ENCODE results near the gene PRDM11. TPM values are rescaled to one million over a fixed set of nuclear protein-coding genes. Genes with fewer than 3 reads are reported as not detected.

Gene PRDM11
- total RNA-seq, 2 donors from 2014 or later: 4.1 to 8.3 TPM

DNA sequence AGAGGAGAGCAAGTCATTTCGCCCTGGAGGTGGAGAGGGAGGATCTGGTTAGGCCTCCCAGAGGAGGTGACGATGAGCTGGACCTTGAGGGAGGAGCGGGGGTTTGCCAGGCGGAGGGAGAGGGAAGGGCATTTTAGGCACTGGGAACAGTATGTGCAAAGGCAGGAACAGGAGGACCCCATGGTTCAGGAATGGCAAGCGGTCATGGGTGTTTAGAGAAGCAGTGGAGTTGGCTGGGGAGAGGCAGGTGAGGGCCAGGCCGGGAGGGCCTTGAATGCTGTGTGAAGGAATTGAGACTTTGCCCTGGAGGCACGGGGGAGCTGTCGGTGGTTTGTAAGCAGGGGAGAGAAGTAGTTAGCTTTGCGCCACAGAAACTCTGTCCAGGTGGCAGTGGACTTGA, 10.3 kb downstream of the PRDM11 start:
- Histone ChIP-seq H3K4me1 (no peaks in the 10 kb centered on the region), H3K27ac (no peak overlapping the region), H3K36me3 (no peaks in the 10 kb centered on the region), H3K9ac (ENCODE audit: low read depth in 2 of 2, low read length in 2 of 2) (no peak overlapping the region), H3K4me3 (no peak overlapping the region), H3K27me3 (no peaks in the 10 kb centered on the region), H3K9me3 (no peaks in the 10 kb centered on the region)
- intact Hi-C loops (cut with DNase I): no loop called here
- TF ChIP-seq, protein P1, sequence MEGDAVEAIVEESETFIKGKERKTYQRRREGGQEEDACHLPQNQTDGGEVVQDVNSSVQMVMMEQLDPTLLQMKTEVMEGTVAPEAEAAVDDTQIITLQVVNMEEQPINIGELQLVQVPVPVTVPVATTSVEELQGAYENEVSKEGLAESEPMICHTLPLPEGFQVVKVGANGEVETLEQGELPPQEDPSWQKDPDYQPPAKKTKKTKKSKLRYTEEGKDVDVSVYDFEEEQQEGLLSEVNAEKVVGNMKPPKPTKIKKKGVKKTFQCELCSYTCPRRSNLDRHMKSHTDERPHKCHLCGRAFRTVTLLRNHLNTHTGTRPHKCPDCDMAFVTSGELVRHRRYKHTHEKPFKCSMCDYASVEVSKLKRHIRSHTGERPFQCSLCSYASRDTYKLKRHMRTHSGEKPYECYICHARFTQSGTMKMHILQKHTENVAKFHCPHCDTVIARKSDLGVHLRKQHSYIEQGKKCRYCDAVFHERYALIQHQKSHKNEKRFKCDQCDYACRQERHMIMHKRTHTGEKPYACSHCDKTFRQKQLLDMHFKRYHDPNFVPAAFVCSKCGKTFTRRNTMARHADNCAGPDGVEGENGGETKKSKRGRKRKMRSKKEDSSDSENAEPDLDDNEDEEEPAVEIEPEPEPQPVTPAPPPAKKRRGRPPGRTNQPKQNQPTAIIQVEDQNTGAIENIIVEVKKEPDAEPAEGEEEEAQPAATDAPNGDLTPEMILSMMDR (IDR thresholded peaks at IDR 0.05): no peak
- DNase-seq: no peak

DNA sequence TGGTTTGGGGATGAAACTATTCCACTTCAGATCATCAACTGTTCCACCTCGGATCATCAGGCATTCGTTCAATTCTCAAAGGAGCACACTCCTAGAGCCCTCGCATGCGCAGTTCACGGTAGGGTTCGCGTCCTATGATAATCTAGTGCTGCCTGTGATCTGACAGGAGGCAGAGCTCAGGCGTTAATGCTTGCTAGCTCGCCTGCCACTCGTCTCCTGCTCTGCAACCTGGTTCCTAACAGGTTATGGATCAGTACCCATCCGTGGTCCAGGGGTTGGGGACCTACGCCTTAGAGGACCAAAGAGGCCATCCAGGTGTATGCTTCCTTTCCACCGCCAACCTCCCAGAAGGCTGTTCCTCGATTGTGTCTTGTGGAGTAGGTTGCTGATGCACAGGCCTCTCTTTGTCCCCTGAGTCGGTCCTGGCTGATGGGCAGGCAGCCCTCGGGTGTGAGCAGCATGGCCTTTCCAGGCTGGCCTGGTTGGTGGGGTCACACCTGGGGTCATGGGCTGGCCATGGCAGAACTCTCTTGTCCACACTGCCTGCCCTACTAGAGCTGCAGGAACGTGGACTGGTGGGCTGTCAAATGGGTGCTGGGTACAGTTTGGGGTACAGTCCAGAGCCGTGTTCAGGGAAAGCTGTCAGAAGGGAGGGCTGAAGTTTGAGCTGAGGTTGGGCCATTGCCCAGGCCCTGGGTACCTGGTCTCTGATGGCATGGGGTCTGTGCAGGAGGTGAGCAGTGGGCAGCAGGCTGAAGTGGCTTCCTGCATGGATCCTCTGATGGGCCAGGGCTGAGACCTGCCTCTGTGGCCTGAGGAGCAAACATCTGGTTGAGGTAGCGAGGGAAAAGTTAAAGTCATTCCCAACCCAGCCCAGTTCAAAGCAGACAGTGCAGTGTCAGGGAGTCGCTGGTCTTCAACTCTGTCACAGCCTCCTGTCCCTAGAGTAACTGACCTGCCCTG, 11.1 kb downstream of the PRDM11 start:
- Histone ChIP-seq H3K9me3 (no peaks in the 10 kb centered on the region), H3K4me1 (no peaks in the 10 kb centered on the region), H3K36me3 (no peaks in the 10 kb centered on the region), H3K27me3 (no peaks in the 10 kb centered on the region), H3K4me3 (no peak overlapping the region), H3K27ac (no peak overlapping the region), H3K9ac (ENCODE audit: low read depth in 2 of 2, low read length in 2 of 2) (no peak overlapping the region)
- TF ChIP-seq, protein P1 (IDR thresholded peaks at IDR 0.05): no peak
- intact Hi-C loops (cut with DNase I): no loop called here
- DNase-seq: no peak

DNA sequence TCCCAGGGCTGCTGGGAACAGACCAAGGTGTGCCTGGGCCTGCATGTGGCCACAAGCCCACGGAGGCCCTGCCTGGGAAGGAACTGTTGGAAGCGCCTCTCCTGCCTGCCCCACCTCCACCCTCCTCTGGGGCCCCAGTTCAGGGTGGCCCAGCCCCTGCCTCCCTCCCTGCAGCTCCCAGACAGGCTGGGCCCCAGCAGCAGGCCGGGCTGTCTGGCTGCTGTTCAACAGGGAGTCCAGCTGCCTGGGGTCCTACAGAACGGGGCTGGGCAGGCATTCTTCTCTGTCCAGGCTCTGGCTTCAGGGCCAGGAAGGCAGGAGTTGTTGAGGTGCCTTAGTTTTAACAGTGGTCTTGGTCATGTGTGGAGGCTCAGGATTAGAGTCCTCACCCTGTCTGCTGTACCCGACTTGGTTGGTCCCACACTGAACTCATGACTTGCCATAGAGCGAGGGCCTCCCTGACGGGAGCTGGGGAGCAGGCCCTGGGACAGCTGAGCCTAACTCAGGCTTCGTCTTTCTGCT, 11.8 kb downstream of the PRDM11 start:
- Histone ChIP-seq H3K4me3 (no peak overlapping the region), H3K27me3 (no peaks in the 10 kb centered on the region), H3K36me3 (no peaks in the 10 kb centered on the region), H3K9ac (ENCODE audit: low read depth in 2 of 2, low read length in 2 of 2) (no peak overlapping the region), H3K27ac (no peak overlapping the region), H3K9me3 (no peaks in the 10 kb centered on the region), H3K4me1 (no peaks in the 10 kb centered on the region)
- TF ChIP-seq, protein P1 (IDR thresholded peaks at IDR 0.05): no peak
- no peak for DNase-seq
- intact Hi-C loops (cut with DNase I): no loop called here

DNA sequence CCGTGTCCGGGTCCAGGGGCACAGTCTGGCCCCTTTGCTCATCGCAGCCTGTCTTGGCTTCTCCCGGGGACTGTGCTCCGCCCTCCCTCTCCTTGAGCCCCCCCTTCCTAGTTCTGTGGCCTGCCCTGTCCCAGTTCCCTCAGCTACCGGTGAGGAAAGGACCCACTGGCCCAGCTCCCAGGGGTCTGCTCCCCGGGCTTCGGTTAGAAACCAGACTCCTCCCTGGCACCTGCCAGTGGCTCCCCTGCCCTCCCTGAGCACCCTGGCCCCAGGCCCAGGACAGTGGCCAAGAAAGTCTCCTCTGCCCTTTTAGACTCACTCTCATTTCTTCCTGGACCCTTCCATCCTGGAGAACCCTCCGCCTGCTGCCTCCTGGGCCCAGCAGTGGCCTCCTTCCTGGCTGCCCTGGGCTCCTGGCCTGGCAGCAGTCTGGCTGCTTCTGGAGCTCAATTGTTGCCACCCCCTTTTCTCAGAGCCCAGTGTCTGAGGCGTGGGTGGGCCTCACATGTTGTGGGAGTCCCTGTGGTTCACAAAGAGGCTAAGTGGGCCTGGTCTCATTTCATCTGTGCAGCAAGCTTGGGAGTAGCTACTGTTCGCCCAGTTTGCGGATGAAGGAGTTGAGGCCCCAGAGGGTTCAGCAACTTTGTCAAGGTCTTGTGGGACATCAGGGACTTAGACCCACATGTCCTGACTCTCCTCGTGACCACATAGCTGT, 12.6 kb downstream of the PRDM11 start:
- Histone ChIP-seq H3K27me3 (no peaks in the 10 kb centered on the region), H3K9ac (ENCODE audit: low read depth in 2 of 2, low read length in 2 of 2) (peak overlapping the region in 1 of 2 donors; percentile 10), H3K36me3 (no peaks in the 10 kb centered on the region), H3K4me3 (no peak overlapping the region), H3K27ac (no peak overlapping the region), H3K9me3 (no peaks in the 10 kb centered on the region), H3K4me1 (no peaks in the 10 kb centered on the region)
- TF ChIP-seq, protein P1 (IDR thresholded peaks at IDR 0.05): no peak
- no peak for DNase-seq
- intact Hi-C loops (cut with DNase I): no loop called here

DNA sequence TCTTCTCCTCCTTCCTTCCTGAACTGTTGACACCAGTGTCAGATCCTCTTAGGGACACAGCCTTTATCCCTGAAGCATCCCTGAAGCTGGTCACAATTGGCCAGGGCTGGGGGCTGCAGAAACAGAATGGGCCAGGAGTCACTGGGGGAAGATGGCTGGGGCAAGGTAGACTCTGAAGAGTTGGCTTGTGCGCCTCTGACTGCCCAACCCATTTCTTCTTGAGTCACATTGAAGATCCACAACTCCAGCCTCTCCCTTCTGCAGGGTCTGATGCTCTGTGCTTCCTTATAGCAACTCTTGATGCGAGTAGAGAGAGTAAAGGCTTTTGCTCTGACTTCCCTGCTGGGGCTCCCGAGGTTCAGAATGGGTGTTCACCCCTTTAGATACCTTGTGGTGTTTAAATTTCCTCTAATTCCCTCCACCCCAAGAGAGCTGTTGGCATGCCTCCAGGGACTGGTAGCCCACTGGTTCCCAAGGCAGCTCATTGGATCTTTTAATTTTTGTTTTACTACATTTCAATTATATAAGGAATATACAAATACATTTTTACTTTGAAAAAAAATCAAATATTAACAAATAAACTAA, 13.4 kb downstream of the PRDM11 start:
- intact Hi-C loops (cut with DNase I): no loop called here
- Histone ChIP-seq H3K9ac (ENCODE audit: low read depth in 2 of 2, low read length in 2 of 2) (no peak overlapping the region), H3K4me3 (no peak overlapping the region), H3K9me3 (no peaks in the 10 kb centered on the region), H3K36me3 (no peaks in the 10 kb centered on the region), H3K4me1 (no peaks in the 10 kb centered on the region), H3K27ac (no peak overlapping the region), H3K27me3 (no peaks in the 10 kb centered on the region)
- TF ChIP-seq, protein P1 (IDR thresholded peaks at IDR 0.05): no peak
- no peak for DNase-seq
